Activated T-helper 2 cell treated with anti-CD3 and anti-CD28 coated beads, Interferon-gamma antibody, Interleukin-2, Interleukin-4, amounts not matched to agents 10 μg/mL and 5 μg/mL and 100 μg/mL, durations not matched to agents 14 hours and 24 hours and 36 hours (primary cell): ENCODE data around the gene JAG1. TPM values are rescaled to one million over a fixed set of nuclear protein-coding genes. Genes with fewer than 3 reads are reported as not detected.
"Not testable (repeated sequence)": the region's sequence is repeated elsewhere in the genome, so short reads cannot be mapped to it uniquely, and the experiment has no call there.

Experiments used
- DNase-seq: peaks from one replicate; pipeline ENCODE4 v3.0.0; 2021; ENCODE audit warnings: low spot score
- H3K27ac Mint-ChIP-seq: one replicate; pipeline ENCODE4 v1.8.0; 2021; ENCODE audit warnings: mixed read lengths
- H3K27me3 Mint-ChIP-seq: one replicate; pipeline ENCODE4 v1.8.0; 2021; ENCODE audit warnings: low read depth, mixed read lengths
- H3K36me3 Mint-ChIP-seq: one replicate; pipeline ENCODE4 v1.8.0; 2021; ENCODE audit warnings: low read depth, mixed read lengths
- H3K4me1 Mint-ChIP-seq: one replicate; pipeline ENCODE4 v1.8.0; 2021; ENCODE audit warnings: low read depth, mixed read lengths
- H3K4me3 Mint-ChIP-seq: one replicate; pipeline ENCODE4 v1.8.0; 2021; ENCODE audit warnings: low read depth, mild to moderate bottlenecking, moderate library complexity, mixed read lengths
- H3K9me3 Mint-ChIP-seq: one replicate; pipeline ENCODE4 v1.8.0; 2021; ENCODE audit warnings: mixed read lengths
- intact Hi-C: fragments of 100-400 bp; cut with micrococcal nuclease; formaldehyde crosslinking; loops from one replicate; pipeline ENCODE4 v1.15.1; 2023
- total RNA-seq: library from RNA; stranded (reverse); gene quantifications from 2 replicates; pipeline ENCODE4 v1.2.3, GENCODE V29; 2022

Gene JAG1
- total RNA-seq, 1 donor from 2014 or later, result 2.8 TPM

- Mint-ChIP-seq H3K4me3 (no peak overlapping the region), H3K27ac (no peak overlapping the region), H3K9me3 (no peaks in the 10 kb centered on the region), H3K4me1 (peaks cover 37% of the 10 kb centered on the region), H3K36me3 (peaks cover 33% of the 10 kb centered on the region), H3K27me3 (peaks cover 3% of the 10 kb centered on the region)
- DNase-seq, result no peak
- intact Hi-C loops, result loop anchor here (2.0 kb wide), 1 partner anchor 151 kb away; no protein-coding TSS in a partner anchor
Measured at GRCh38 chr20:10597637-10598036, 76.2 kb downstream of the JAG1 start.

- H3K4me1 Mint-ChIP-seq, result peaks cover 32% of the 10 kb centered on the region
- H3K27me3 Mint-ChIP-seq, result peaks cover 3% of the 10 kb centered on the region
- peaks cover 26% of the 10 kb centered on the region for H3K36me3 Mint-ChIP-seq
- no peaks in the 10 kb centered on the region for H3K9me3 Mint-ChIP-seq
- no peak overlapping the region for H3K27ac Mint-ChIP-seq
- no peak for DNase-seq
- intact Hi-C loops, result no loop called here
- H3K4me3 Mint-ChIP-seq, result no peak overlapping the region
Measured at GRCh38 chr20:10596710-10597121, 77.1 kb downstream of the JAG1 start.

GRCh38 chr20:10595985-10596384 is 77.8 kb downstream of the JAG1 start:
- Mint-ChIP-seq H3K4me3 (no peak overlapping the region), H3K4me1 (peaks cover 27% of the 10 kb centered on the region), H3K27me3 (peaks cover 3% of the 10 kb centered on the region), H3K36me3 (peaks cover 21% of the 10 kb centered on the region), H3K27ac (no peak overlapping the region), H3K9me3 (no peaks in the 10 kb centered on the region)
- intact Hi-C loops, result no loop called here
- no peak for DNase-seq

- Mint-ChIP-seq H3K4me3 (no peak overlapping the region), H3K27ac (no peak overlapping the region), H3K36me3 (peaks cover 15% of the 10 kb centered on the region), H3K4me1 (peaks cover 27% of the 10 kb centered on the region), H3K9me3 (no peaks in the 10 kb centered on the region), H3K27me3 (peaks cover 3% of the 10 kb centered on the region)
- intact Hi-C loops, result no loop called here
- no peak for DNase-seq
Measured at GRCh38 chr20:10595266-10595665, 78.5 kb downstream of the JAG1 start.

- peaks cover 13% of the 10 kb centered on the region for H3K36me3 Mint-ChIP-seq
- DNase-seq, result no peak
- intact Hi-C loops, result no loop called here
- H3K9me3 Mint-ChIP-seq, result no peaks in the 10 kb centered on the region
- H3K4me1 Mint-ChIP-seq, result peaks cover 27% of the 10 kb centered on the region
- no peak overlapping the region for H3K4me3 Mint-ChIP-seq
- no peak overlapping the region for H3K27ac Mint-ChIP-seq
- peaks cover 3% of the 10 kb centered on the region for H3K27me3 Mint-ChIP-seq
Measured at GRCh38 chr20:10594296-10594868, 79.4 kb downstream of the JAG1 start.

- H3K4me1 Mint-ChIP-seq, result peaks cover 13% of the 10 kb centered on the region
- no peak for DNase-seq
- intact Hi-C loops, result no loop called here
- H3K36me3 Mint-ChIP-seq, result peaks cover under 1% of the 10 kb centered on the region
- no peak overlapping the region for H3K27ac Mint-ChIP-seq
- H3K4me3 Mint-ChIP-seq, result no peak overlapping the region
- peaks cover 3% of the 10 kb centered on the region for H3K27me3 Mint-ChIP-seq
- H3K9me3 Mint-ChIP-seq, result no peaks in the 10 kb centered on the region
Measured at GRCh38 chr20:10591946-10592521, 81.8 kb downstream of the JAG1 start.

- no peak overlapping the region for H3K4me3 Mint-ChIP-seq
- intact Hi-C loops, result no loop called here
- H3K4me1 Mint-ChIP-seq, result peaks cover 10% of the 10 kb centered on the region
- peaks cover 3% of the 10 kb centered on the region for H3K27me3 Mint-ChIP-seq
- no peaks in the 10 kb centered on the region for H3K36me3 Mint-ChIP-seq
- H3K27ac Mint-ChIP-seq, result no peak overlapping the region
- H3K9me3 Mint-ChIP-seq, result no peaks in the 10 kb centered on the region
- DNase-seq, result no peak
Measured at GRCh38 chr20:10590950-10591671, 82.7 kb downstream of the JAG1 start.

GRCh38 chr20:10590446-10590845 is 83.4 kb downstream of the JAG1 start:
- H3K4me3 Mint-ChIP-seq, H3K9me3 Mint-ChIP-seq, H3K36me3 Mint-ChIP-seq, H3K27ac Mint-ChIP-seq, DNase-seq, intact Hi-C loops, H3K4me1 Mint-ChIP-seq, H3K27me3 Mint-ChIP-seq: not testable (repeated sequence)

Other genes starting within 250 kb of the JAG1 start
- gene MKKS, start 239.8 kb downstream of the JAG1 start, total RNA-seq, result 8.2 and 8.5 TPM in 2 replicates
- gene SLX4IP, start 238.7 kb downstream of the JAG1 start, total RNA-seq, result 6.3 and 6.4 TPM in 2 replicates